Activated CD4-positive, CD25-positive, alpha-beta regulatory T cell treated with anti-CD3 and anti-CD28 coated beads, Interleukin-2, amount 50 U/mL, for 24 hours (primary cell): Measurements from ENCODE around the gene TAS2R16.
"Not testable (repeated sequence)": the region's sequence is repeated elsewhere in the genome, so short reads cannot be mapped to it uniquely, and the experiment has no call there.

Experiments
- ATAC-seq, 2 donors: fragments of 150-1000 bp; cut with Tn5 transposase; one replicate each; pipeline ENCODE4 v1.10.0; 2021; ENCODE audit warnings: mild to moderate bottlenecking in 1 of 2, moderate library complexity in 1 of 2

Gene TAS2R16

GRCh38 chr7:122970740-122971725 is 24.5 kb downstream of the TAS2R16 start:
- ATAC-seq: no peak

- no peak for ATAC-seq
Observed at GRCh38 chr7:122968389-122968788, 27.1 kb downstream of the TAS2R16 start.

- no peak for ATAC-seq
Observed at GRCh38 chr7:122965306-122965705, 30.2 kb downstream of the TAS2R16 start.

- not testable (repeated sequence) for ATAC-seq
Observed at GRCh38 chr7:122953678-122954077, 41.8 kb downstream of the TAS2R16 start.

GRCh38 chr7:122951006-122951405 is 44.5 kb downstream of the TAS2R16 start:
- ATAC-seq: no peak

- no peak for ATAC-seq
Observed at GRCh38 chr7:122949186-122949585, 46.3 kb downstream of the TAS2R16 start.
